HepG2 (cell line): ENCODE results near the gene GPER1. TPM values are rescaled to one million over a fixed set of nuclear protein-coding genes. Genes with fewer than 3 reads are reported as not detected.

Experiments used
- FIP1L1 ChIP-seq: fragments of 200-400 bp; formaldehyde crosslinking; IDR thresholded peaks from 2 replicates; pipeline ENCODE4 v1.6.1; 2018; ENCODE audit warnings: low read depth, mild to moderate bottlenecking, low read length, moderate library complexity, borderline replicate concordance; ENCODE audit not compliant: insufficient read depth
- FOXM1 ChIP-seq: sonication (generic); formaldehyde crosslinking; IDR thresholded peaks from 2 replicates; pipeline ENCODE4 v1.5.0; 2020; ENCODE audit warnings: missing genetic modification reagents
- GABPA ChIP-seq, 2 experiments: IDR thresholded peaks; 2 replicates each; pipeline ENCODE4 v1.6.1; 2011 to 2016; ENCODE audit warnings: low read depth in 2 of 2, low read length in 1 of 2, missing biosample characterization in 1 of 2, missing genetic modification characterization in 1 of 2
- MAFK ChIP-seq, 2 experiments: IDR thresholded peaks in 1 of 2; conservative IDR thresholded peaks in 1 of 2; 2 replicates each; pipeline ENCODE4 v1.6.1; 2011; ENCODE audit warnings: improper control_type of control experiment in 2 of 2, low read length in 2 of 2
- POLR2G ChIP-seq: fragments of 200-400 bp; formaldehyde crosslinking; IDR thresholded peaks from 2 replicates; pipeline ENCODE4 v1.6.1; 2018; ENCODE audit warnings: mild to moderate bottlenecking, low read depth, low read length, moderate library complexity
- PRPF4 ChIP-seq: fragments of 200-400 bp; formaldehyde crosslinking; IDR thresholded peaks from 2 replicates; pipeline ENCODE4 v1.6.1; 2016; ENCODE audit warnings: low read length, low read depth; ENCODE audit not compliant: poor library complexity, severe bottlenecking
- REST ChIP-seq, 2 experiments: IDR thresholded peaks; 2 replicates each; pipeline ENCODE4 v1.6.1; 2011 to 2012; ENCODE audit warnings: low read length in 2 of 2, borderline replicate concordance in 1 of 2, low read depth in 1 of 2, mild to moderate bottlenecking in 1 of 2, moderate library complexity in 1 of 2
- SRSF9 ChIP-seq: fragments of 200-400 bp; formaldehyde crosslinking; IDR thresholded peaks from 2 replicates; pipeline ENCODE4 v1.6.1; 2018; ENCODE audit warnings: borderline replicate concordance, mild to moderate bottlenecking, low read depth, low read length; ENCODE audit not compliant: insufficient read depth, poor library complexity, severe bottlenecking
- SSRP1 ChIP-seq: IDR thresholded peaks from 2 replicates; pipeline ENCODE4 v1.6.1; 2016; ENCODE audit warnings: control low read depth
- TBL1XR1 ChIP-seq: fragments of 150-350 bp; IDR thresholded peaks from 2 replicates; pipeline ENCODE4 v1.6.1; 2014; ENCODE audit warnings: borderline replicate concordance, low read length; ENCODE audit not compliant: partially characterized antibody
- ZNF138 ChIP-seq: sonication (generic); formaldehyde crosslinking; IDR thresholded peaks from 2 replicates; pipeline ENCODE4 v1.5.0; 2020; ENCODE audit warnings: mild to moderate bottlenecking, low read depth, missing genetic modification reagents
- ZNF33B ChIP-seq: sonication (generic); formaldehyde crosslinking; IDR thresholded peaks from 2 replicates; pipeline ENCODE4 v1.5.1; 2020; ENCODE audit warnings: mild to moderate bottlenecking, missing genetic modification reagents
- ZNF451 ChIP-seq: sonication (generic); formaldehyde crosslinking; IDR thresholded peaks from 2 replicates; pipeline ENCODE4 v1.5.0; 2020; ENCODE audit warnings: mild to moderate bottlenecking, missing genetic modification reagents
- ZNF570 ChIP-seq: sonication (generic); formaldehyde crosslinking; IDR thresholded peaks from 2 replicates; pipeline ENCODE4 v1.4.0; 2020; ENCODE audit warnings: mild to moderate bottlenecking, missing genetic modification reagents, borderline replicate concordance
- ZNF7 ChIP-seq: IDR thresholded peaks from 2 replicates; pipeline ENCODE4 v1.6.1; 2016; ENCODE audit warnings: missing biosample characterization, missing genetic modification reagents
- polyA plus RNA-seq, 8 experiments: library from polyadenylated mRNA; depleted of rRNA in 3 of 8; stranded (reverse) in 7 of 8; unstranded in 1 of 8; fragments of >200 nt; fragmentation: Illumina TruSeq in 4 of 8; extraction: Trizol in 4 of 8; gene quantifications; 2 replicates each; pipeline versions ENCODE4 v1.2.1 to v1.2.3, GENCODE V29; 2011 to 2016; ENCODE audit warnings: low read depth in 4 of 8, missing spikeins in 1 of 8, mixed read lengths in 1 of 8; ENCODE audit not compliant: insufficient read depth in 1 of 8
- total RNA-seq, 5 experiments: library from RNA; depleted of rRNA; stranded (reverse); fragments of >200 nt; fragmentation: Illumina TruSeq; extraction: Trizol; gene quantifications; 2 replicates each; pipeline ENCODE4 v1.2.3, GENCODE V29; 2016; ENCODE audit warnings: low read depth in 1 of 5
- TF ChIP-seq, protein P1 (sequence below): sonication (generic); formaldehyde crosslinking; IDR thresholded peaks from 2 replicates; pipeline ENCODE4 v1.4.0; 2020; ENCODE audit warnings: missing genetic modification reagents, borderline replicate concordance
- TF ChIP-seq, protein P2 (sequence below): sonication (generic); formaldehyde crosslinking; IDR thresholded peaks from 2 replicates; pipeline ENCODE4 v1.4.0; 2020; ENCODE audit warnings: mild to moderate bottlenecking, low read depth, missing genetic modification reagents
- TF ChIP-seq, protein P3 (sequence below): sonication (generic); formaldehyde crosslinking; IDR thresholded peaks from 2 replicates; pipeline ENCODE4 v1.4.0; 2020; ENCODE audit warnings: mild to moderate bottlenecking, missing genetic modification reagents

Gene GPER1
- total and polyA plus RNA-seq, 2 of the 13 experiments (the other 11 are each of a cell fraction or from before 2014, with no cell fraction given) = 12.7 to 19.7 TPM

- TF ChIP-seq, protein P1, sequence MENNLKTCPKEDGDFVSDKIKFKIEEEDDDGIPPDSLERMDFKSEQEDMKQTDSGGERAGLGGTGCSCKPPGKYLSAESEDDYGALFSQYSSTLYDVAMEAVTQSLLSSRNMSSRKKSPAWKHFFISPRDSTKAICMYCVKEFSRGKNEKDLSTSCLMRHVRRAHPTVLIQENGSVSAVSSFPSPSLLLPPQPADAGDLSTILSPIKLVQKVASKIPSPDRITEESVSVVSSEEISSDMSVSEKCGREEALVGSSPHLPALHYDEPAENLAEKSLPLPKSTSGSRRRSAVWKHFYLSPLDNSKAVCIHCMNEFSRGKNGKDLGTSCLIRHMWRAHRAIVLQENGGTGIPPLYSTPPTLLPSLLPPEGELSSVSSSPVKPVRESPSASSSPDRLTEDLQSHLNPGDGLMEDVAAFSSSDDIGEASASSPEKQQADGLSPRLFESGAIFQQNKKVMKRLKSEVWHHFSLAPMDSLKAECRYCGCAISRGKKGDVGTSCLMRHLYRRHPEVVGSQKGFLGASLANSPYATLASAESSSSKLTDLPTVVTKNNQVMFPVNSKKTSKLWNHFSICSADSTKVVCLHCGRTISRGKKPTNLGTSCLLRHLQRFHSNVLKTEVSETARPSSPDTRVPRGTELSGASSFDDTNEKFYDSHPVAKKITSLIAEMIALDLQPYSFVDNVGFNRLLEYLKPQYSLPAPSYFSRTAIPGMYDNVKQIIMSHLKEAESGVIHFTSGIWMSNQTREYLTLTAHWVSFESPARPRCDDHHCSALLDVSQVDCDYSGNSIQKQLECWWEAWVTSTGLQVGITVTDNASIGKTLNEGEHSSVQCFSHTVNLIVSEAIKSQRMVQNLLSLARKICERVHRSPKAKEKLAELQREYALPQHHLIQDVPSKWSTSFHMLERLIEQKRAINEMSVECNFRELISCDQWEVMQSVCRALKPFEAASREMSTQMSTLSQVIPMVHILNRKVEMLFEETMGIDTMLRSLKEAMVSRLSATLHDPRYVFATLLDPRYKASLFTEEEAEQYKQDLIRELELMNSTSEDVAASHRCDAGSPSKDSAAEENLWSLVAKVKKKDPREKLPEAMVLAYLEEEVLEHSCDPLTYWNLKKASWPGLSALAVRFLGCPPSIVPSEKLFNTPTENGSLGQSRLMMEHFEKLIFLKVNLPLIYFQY (CRISPR knock-in tag) = no peak
- TF ChIP-seq ZNF33B (CRISPR knock-in tag) (no peak), MAFK (conservative IDR thresholded peaks at IDR 0.05 in 1 of 2, IDR thresholded peaks at IDR 0.05 in 1 of 2; ENCODE audit: low read length in 2 of 2) (no peak), ZNF570 (CRISPR knock-in tag) (no peak), SRSF9 (no peak), FIP1L1 (no peak), ZNF138 (CRISPR knock-in tag) (no peak), POLR2G (no peak), ZNF451 (0 out of 2 replicates have a peak, but pooled peaks have one; percentile 33), GABPA (IDR thresholded peaks at IDR 0.05; ENCODE audit: low read depth, low read length) (no peak), GABPA (CRISPR knock-in tag; IDR thresholded peaks at IDR 0.05; ENCODE audit: low read depth) (no peak), ZNF7 (no peak), FOXM1 (CRISPR knock-in tag) (no peak), TBL1XR1 (no peak), SSRP1 (CRISPR knock-in tag) (no peak), PRPF4 (no peak), REST (IDR thresholded peaks at IDR 0.05; ENCODE audit: borderline replicate concordance in 1 of 2, low read depth in 1 of 2, low read length in 2 of 2) (no peak)
- TF ChIP-seq, protein P2, sequence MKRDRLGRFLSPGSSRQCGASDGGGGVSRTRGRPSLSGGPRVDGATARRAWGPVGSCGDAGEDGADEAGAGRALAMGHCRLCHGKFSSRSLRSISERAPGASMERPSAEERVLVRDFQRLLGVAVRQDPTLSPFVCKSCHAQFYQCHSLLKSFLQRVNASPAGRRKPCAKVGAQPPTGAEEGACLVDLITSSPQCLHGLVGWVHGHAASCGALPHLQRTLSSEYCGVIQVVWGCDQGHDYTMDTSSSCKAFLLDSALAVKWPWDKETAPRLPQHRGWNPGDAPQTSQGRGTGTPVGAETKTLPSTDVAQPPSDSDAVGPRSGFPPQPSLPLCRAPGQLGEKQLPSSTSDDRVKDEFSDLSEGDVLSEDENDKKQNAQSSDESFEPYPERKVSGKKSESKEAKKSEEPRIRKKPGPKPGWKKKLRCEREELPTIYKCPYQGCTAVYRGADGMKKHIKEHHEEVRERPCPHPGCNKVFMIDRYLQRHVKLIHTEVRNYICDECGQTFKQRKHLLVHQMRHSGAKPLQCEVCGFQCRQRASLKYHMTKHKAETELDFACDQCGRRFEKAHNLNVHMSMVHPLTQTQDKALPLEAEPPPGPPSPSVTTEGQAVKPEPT = no peak
- TF ChIP-seq, protein P3, sequence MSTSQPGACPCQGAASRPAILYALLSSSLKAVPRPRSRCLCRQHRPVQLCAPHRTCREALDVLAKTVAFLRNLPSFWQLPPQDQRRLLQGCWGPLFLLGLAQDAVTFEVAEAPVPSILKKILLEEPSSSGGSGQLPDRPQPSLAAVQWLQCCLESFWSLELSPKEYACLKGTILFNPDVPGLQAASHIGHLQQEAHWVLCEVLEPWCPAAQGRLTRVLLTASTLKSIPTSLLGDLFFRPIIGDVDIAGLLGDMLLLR (CRISPR knock-in tag) = no peak
Measured at GRCh38 chr7:1065585-1066241, 22.2 kb upstream of the GPER1 start (continued).
